Naive thymus-derived CD8-positive, alpha-beta T cell (primary cell): ENCODE measurements around the gene ATAD3A. TPM values are rescaled to one million over a fixed set of nuclear protein-coding genes. Genes with fewer than 3 reads are reported as not detected.

Experiments used
- ATAC-seq, 2 donors: fragments of 150-1000 bp; cut with Tn5 transposase in 1 of 2; sonication (Bioruptor Pico), chemical (Tn5 transposase) in 1 of 2; 1 replicate in 1 of 2; 2 replicates in 1 of 2; pipeline ENCODE4 v1.10.0; 2021; ENCODE audit warnings: mild to moderate bottlenecking in 2 of 2, moderate library complexity in 2 of 2
- POLR2A ChIA-PET: fragments of 350-600 bp; sonication (Branson Sonifier 250); formaldehyde crosslinking; loops from one replicate; lab custom pipeline; 2021; ENCODE audit warnings: antibody characterized with exemption; lab: Charles Lee
- DNase-seq, 10 donors: peaks; one replicate each; pipeline versions ENCODE4 v3.0.0 to v3.0.0-alpha.2; 2020 to 2022
- H3K27ac Mint-ChIP-seq, 10 donors: one replicate each; pipeline ENCODE4 v1.8.0; 2020 to 2022; ENCODE audit warnings: mild to moderate bottlenecking in 10 of 10, mixed read lengths in 10 of 10, moderate library complexity in 4 of 10, inconsistent platforms in 1 of 10
- H3K27me3 Mint-ChIP-seq, 5 donors: one replicate each; pipeline ENCODE4 v1.8.0; 2021 to 2022; ENCODE audit warnings: mixed read lengths in 5 of 5
- H3K36me3 Mint-ChIP-seq, 3 donors: one replicate each; pipeline ENCODE4 v1.8.0; 2020 to 2022; ENCODE audit warnings: mixed read lengths in 3 of 3, mild to moderate bottlenecking in 2 of 3, inconsistent platforms in 1 of 3
- H3K4me1 Mint-ChIP-seq, 4 donors: one replicate each; pipeline ENCODE4 v1.8.0; 2021 to 2022; ENCODE audit warnings: mixed read lengths in 4 of 4
- H3K4me3 Mint-ChIP-seq, 10 donors: one replicate each; pipeline ENCODE4 v1.8.0; 2020 to 2022; ENCODE audit warnings: mild to moderate bottlenecking in 10 of 10, mixed read lengths in 10 of 10, moderate library complexity in 6 of 10, inconsistent platforms in 1 of 10
- H3K9me3 Mint-ChIP-seq, 9 donors: one replicate each; pipeline ENCODE4 v1.8.0; 2020 to 2022; ENCODE audit warnings: mixed read lengths in 9 of 9, mild to moderate bottlenecking in 3 of 9, inconsistent platforms in 1 of 9, moderate library complexity in 1 of 9
- polyA plus RNA-seq, 3 donors: library from polyadenylated mRNA; unstranded; fragments of 300-500 nt; fragmentation: Illumina TruSeq; gene quantifications; one replicate each; pipeline ENCODE4 v1.2.3, GENCODE V29; 2021
- total RNA-seq, 8 experiments: library from RNA in 2 of 8; stranded (reverse) in 2 of 8; gene quantifications; one replicate each; pipeline ENCODE4 v1.2.3 and lab custom pipeline; 2021 to 2026

The ATAD3A gene
- total and polyA plus RNA-seq, 5 experiments from 2014 or later, result 7.7 to 27.5 (median 15.3) TPM

GRCh38 chr1:1537626-1538250 lies 25.8 kb downstream of the ATAD3A start:
- no peak overlapping the region for H3K27ac Mint-ChIP-seq
- H3K4me3 Mint-ChIP-seq, result peak overlapping the region in 4 of 10 donors; percentile 36 to 48 (median 42)
- DNase-seq (no peak), ATAC-seq (no peak)
- peaks cover 0 to under 1% (median 0%) of the 10 kb centered on the region in 9 donors for H3K9me3 Mint-ChIP-seq
- H3K36me3 Mint-ChIP-seq, result peaks cover 0 to 4% (median 2%) of the 10 kb centered on the region in 3 donors
- H3K4me1 Mint-ChIP-seq, result peaks cover 0 to 10% (median 5%) of the 10 kb centered on the region in 4 donors
- POLR2A ChIA-PET, result no interaction called here
- no peaks in the 10 kb centered on the region for H3K27me3 Mint-ChIP-seq

DNA sequence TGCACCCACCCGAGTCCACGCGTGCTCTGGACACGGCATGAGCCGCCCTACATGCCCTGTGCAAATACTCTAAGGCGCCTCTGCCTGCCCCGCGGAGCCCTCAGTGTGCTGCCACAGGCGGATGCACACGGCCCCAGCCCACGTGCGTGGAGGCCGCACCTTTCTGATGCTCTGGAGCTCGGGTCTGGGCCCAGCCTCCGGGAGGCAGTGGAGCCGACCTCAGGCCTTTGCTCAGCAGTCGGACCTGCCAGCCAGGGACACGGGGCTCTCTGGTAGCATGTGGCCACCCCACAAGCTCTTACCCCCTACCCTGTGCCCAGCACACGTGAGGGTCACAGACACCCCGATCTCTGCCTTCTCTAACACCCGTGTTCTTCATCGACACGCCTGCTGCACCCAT lies 26.4 kb downstream of the ATAD3A start:
- Mint-ChIP-seq H3K27me3 (no peaks in the 10 kb centered on the region), H3K4me3 (peak overlapping the region in 9 of 10 donors; percentile 16 to 74 (median 58)), H3K4me1 (peaks cover 0 to 10% (median 5%) of the 10 kb centered on the region in 4 donors), H3K9me3 (no peaks in the 10 kb centered on the region), H3K27ac (peak overlapping the region in 1 of 10 donors; percentile 36), H3K36me3 (peaks cover 0 to 4% (median 2%) of the 10 kb centered on the region in 3 donors)
- no peak for DNase-seq
- ATAC-seq, result no peak
- POLR2A ChIA-PET, result no interaction called here

DNA sequence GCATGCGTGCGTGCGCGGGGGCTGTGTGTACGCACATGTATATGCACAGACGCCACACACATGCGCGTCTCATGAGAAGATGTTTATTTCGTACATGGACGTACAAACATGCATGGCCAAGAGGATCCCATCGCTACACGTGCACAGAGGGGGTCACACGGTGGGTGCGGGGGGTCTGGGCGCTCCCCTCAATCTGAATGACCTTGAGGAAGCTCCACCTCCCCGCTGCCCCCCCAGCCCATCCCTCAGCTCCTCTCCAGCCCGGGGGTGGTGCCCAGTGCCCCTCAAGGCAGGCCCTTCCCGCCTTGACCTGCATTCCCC lies 27.0 kb downstream of the ATAD3A start:
- H3K4me3 Mint-ChIP-seq, result peak overlapping the region in 8 of 10 donors; percentile 14 to 74 (median 54)
- POLR2A ChIA-PET, result interaction anchor here (0.6 kb wide), 1 partner anchor 116 kb away, joined by 5 read pairs; no protein-coding TSS in a partner anchor
- ATAC-seq (no peak), DNase-seq (no peak)
- peaks cover 0 to 10% (median 5%) of the 10 kb centered on the region in 4 donors for H3K4me1 Mint-ChIP-seq
- H3K27ac Mint-ChIP-seq, result peak overlapping the region in 1 of 10 donors; percentile 40
- H3K36me3 Mint-ChIP-seq, result peaks cover 0 to 4% (median 2%) of the 10 kb centered on the region in 3 donors
- no peaks in the 10 kb centered on the region for H3K27me3 Mint-ChIP-seq
- no peaks in the 10 kb centered on the region for H3K9me3 Mint-ChIP-seq

DNA sequence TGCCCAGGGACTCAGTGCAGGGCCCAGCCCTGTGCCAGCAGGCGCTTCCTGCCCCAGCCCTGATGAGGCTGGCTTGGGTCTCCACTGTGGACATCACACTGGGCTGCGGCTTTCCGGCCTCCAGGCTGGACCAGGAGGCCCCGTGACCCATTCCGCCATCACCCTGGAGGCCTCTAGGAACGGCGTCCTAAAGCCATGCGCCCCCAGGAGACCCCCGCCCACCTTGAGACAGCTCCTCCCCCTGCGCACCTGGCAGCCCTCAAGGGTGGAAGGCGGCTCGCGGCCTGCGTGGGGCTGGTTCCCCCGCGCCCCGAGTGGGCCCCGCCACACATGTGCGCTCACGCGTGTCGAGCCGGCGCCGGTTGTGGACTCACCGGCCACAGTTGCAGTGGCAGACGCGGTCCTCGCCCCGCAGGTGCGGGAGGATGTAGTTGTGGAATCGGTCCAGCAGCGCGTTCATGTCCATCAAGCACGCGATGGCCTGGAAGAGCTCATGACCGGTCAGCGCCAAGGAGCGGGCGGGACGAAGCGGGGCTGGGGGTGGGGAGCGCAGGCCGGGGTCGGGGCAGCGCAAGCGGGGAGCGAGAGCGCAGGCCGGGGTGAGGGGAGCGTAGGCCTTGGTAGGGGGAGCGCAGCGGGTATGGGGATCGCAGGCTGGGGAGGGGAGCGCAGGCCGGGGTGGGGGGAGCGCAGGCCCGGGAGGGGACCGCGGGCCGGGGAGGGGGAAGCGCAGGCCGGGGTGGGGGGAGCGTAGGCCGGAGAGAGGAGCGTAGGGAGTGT lies 27.5 kb downstream of the ATAD3A start:
- H3K4me3 Mint-ChIP-seq, result peak overlapping the region in 9 of 10 donors; percentile 55 to 84 (median 74)
- peaks cover 0 to 10% (median 5%) of the 10 kb centered on the region in 4 donors for H3K4me1 Mint-ChIP-seq
- peak overlapping the region in 3 of 10 donors; percentile 55 to 88 (median 77) for H3K27ac Mint-ChIP-seq
- DNase-seq, result no peak
- peak; percentile 9 to 12 for ATAC-seq
- no peaks in the 10 kb centered on the region for H3K27me3 Mint-ChIP-seq
- no peaks in the 10 kb centered on the region for H3K9me3 Mint-ChIP-seq
- H3K36me3 Mint-ChIP-seq, result peaks cover 0 to 4% (median 2%) of the 10 kb centered on the region in 3 donors
- POLR2A ChIA-PET, result interaction anchor here (0.6 kb wide), 1 partner anchor 115 kb away, joined by 5 read pairs; no protein-coding TSS in a partner anchor

GRCh38 chr1:1540090-1540817 lies 28.3 kb downstream of the ATAD3A start, which contains the start of gene TMEM240:
Gene TMEM240, minus strand, starts transcription at chr1:1540624. Its CDS starts 278 bp downstream, at chr1:1540346.
- POLR2A ChIA-PET, result interaction anchor here (1.3 kb wide), 1 partner anchor 75 kb away, joined by 3 read pairs; the partner anchor contains the start of gene MIB2
- Mint-ChIP-seq H3K27me3 (no peaks in the 10 kb centered on the region), H3K4me3 (peak within 1 kb of the TSS; percentile 65 to 84 (median 74)), H3K27ac (peak within 1 kb of the TSS in 5 of 10 donors; percentile 28 to 89 (median 69)), H3K4me1 (peaks cover 0 to 13% (median 5%) of the 10 kb centered on the region in 4 donors), H3K9me3 (no peaks in the 10 kb centered on the region), H3K36me3 (peaks cover 0 to 4% (median 2%) of the 10 kb centered on the region in 3 donors)
- ATAC-seq, result peak; percentile 81 to 85
- peak; percentile 18 to 81 (median 46) for DNase-seq

GRCh38 chr1:1540818-1541628 lies 29.1 kb downstream of the ATAD3A start:
- ATAC-seq, result peak in 1 of 2 donors; percentile 7
- POLR2A ChIA-PET, result interaction anchor here (1.3 kb wide), 1 partner anchor 75 kb away, joined by 3 read pairs; the partner anchor contains the start of gene MIB2
- peak overlapping the region in 4 of 10 donors; percentile 28 to 89 (median 63) for H3K27ac Mint-ChIP-seq
- DNase-seq, result no peak
- peak overlapping the region in 9 of 10 donors; percentile 22 to 79 (median 70) for H3K4me3 Mint-ChIP-seq
- H3K36me3 Mint-ChIP-seq, result peaks cover 0 to 4% (median 2%) of the 10 kb centered on the region in 3 donors
- H3K4me1 Mint-ChIP-seq, result peaks cover 0 to 13% (median 6%) of the 10 kb centered on the region in 4 donors
- no peaks in the 10 kb centered on the region for H3K9me3 Mint-ChIP-seq
- no peaks in the 10 kb centered on the region for H3K27me3 Mint-ChIP-seq

DNA sequence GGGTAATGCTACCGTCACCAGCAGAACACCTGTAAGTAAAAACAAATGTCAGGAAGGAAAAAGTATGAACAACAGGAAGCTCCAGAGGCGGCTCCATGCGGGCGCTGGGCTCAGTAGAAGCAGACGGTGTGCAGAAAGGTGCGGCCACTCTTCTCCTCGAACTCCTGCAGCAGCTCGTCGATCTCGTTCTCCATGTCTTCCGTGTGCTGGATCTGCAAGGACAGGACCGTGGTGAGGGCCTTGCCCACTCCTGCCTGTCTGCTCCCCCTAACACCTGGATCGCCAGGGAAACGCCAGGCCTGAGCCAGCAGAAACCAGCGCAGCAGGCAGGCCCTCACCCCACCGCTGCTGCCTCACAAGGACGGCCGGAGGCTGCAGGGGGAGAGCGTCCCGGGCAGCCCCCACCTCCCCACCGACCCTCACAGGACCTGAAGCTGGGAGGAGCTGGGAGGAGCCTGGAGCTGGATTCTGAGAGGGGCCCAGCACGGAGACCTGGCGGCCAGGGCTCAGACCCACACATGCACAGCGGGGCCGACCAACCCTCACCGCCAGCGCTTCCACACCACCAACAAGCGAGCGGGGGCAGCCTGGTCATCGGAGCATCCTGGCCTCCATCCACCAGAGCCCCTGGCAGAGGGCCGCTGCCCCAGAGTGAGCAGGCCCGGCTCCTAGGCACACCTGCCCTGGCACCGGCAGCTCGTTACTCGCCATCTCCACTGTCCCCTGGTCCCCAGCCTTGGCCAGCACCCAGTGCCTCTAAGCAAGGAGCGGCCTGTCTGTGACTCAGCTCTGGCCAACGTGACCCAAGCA lies 30.2 kb downstream of the ATAD3A start:
- no peaks in the 10 kb centered on the region for H3K27me3 Mint-ChIP-seq
- no peaks in the 10 kb centered on the region for H3K9me3 Mint-ChIP-seq
- H3K27ac Mint-ChIP-seq, result peak overlapping the region in 6 of 10 donors; percentile 28 to 69 (median 63)
- ATAC-seq (no peak), DNase-seq (no peak)
- peak overlapping the region in 9 of 10 donors; percentile 51 to 79 (median 70) for H3K4me3 Mint-ChIP-seq
- POLR2A ChIA-PET, result interaction anchor here (1.3 kb wide), 1 partner anchor 73 kb away, joined by 3 read pairs; the partner anchor contains the start of gene MIB2
- H3K4me1 Mint-ChIP-seq, result peaks cover 0 to 14% (median 6%) of the 10 kb centered on the region in 4 donors
- H3K36me3 Mint-ChIP-seq, result peaks cover 0 to 4% (median 2%) of the 10 kb centered on the region in 3 donors

DNA sequence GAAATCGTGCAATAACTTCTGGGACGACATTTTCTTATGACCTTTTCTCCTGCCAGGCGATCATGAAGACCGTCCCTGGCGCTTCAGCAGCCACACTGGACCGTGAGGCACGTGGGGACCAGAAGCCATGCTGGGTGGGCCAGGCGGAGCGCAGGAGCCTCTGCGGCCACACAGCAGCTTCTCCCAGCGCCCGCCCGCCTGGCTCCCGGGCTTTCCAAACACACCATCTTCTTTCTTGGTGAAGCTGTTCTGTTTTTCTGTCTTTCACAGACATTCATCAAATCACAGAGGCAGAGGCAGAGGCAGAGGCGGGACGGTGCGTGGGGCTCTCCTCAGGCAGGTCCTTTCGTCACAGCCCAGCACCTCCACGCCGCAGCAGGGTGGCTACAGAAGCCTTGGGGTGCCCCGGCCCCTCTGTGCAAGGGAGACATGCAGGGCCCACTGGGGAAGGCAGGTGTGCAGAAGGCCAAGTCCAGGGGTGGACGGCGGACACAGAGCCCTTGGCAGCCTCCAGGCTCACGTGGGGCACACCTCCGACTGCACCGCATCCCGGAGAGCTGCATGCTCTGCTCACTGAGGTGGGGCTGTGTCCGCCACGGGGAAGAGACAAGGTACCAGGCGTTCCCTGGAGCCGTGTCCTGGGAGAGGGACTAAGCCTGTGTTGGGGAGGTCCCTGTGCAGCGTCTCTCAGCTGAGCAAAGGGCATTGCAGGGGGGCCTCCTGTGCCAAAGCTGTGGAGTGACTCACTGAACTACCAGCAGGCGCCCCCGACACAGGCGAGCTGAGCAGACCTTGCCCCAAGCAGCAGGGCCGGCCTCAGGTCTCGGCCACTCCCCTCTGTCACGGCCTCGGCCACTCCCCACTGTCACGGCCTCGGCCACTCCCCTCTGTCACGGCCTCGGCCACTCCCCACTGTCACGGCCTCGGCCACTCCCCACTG lies 31.1 kb downstream of the ATAD3A start:
- DNase-seq (no peak), ATAC-seq (no peak)
- Mint-ChIP-seq H3K9me3 (no peaks in the 10 kb centered on the region), H3K27me3 (no peaks in the 10 kb centered on the region), H3K4me1 (peaks cover 0 to 21% (median 6%) of the 10 kb centered on the region in 4 donors), H3K4me3 (peak overlapping the region in 6 of 10 donors; percentile 8 to 54 (median 30)), H3K27ac (peak overlapping the region in 4 of 10 donors; percentile 58 to 65 (median 63)), H3K36me3 (peaks cover 0 to 4% (median 2%) of the 10 kb centered on the region in 3 donors)
- POLR2A ChIA-PET, result interaction anchor here (0.5 kb wide), 1 partner anchor 24 kb away, joined by 3 read pairs; no protein-coding TSS in a partner anchor

- POLR2A ChIA-PET, result interaction anchor here (0.5 kb wide), 1 partner anchor 24 kb away, joined by 3 read pairs; no protein-coding TSS in a partner anchor
- Mint-ChIP-seq H3K9me3 (no peaks in the 10 kb centered on the region), H3K27ac (peak overlapping the region in 1 of 10 donors; percentile 59)
These were observed 31.7 kb downstream of the ATAD3A start for GRCh38 chr1:1543706-1544099.

DNA sequence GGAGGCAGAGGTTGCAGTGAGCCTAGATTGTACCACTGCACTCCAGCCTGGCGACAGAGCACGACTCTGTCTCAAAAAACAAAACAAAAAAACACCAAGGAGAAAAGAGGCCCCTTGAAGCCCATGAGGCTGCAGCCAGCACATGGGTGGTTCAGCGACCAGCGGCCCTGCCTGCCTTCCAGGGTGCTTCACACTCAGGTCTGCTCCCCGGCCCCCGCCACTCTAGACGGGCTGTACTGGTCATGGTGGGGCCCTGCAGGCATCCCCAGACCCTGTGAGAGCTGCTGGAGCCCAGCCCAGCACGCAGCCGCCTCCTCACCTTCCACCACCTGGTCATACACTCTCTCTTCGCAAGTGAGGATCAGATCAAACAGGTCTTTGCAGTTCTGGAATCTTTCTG lies 32.6 kb downstream of the ATAD3A start:
- no peak for ATAC-seq
- no peaks in the 10 kb centered on the region for H3K27me3 Mint-ChIP-seq
- H3K9me3 Mint-ChIP-seq, result no peaks in the 10 kb centered on the region
- H3K36me3 Mint-ChIP-seq, result peaks cover 0 to 4% (median 2%) of the 10 kb centered on the region in 3 donors
- peaks cover 0 to 21% (median under 1%) of the 10 kb centered on the region in 4 donors for H3K4me1 Mint-ChIP-seq
- peak overlapping the region in 1 of 10 donors; percentile 2 for H3K4me3 Mint-ChIP-seq
- H3K27ac Mint-ChIP-seq, result peak overlapping the region in 1 of 10 donors; percentile 49
- no peak for DNase-seq
- POLR2A ChIA-PET, result no interaction called here

More at GRCh38 chr1:1543706-1544099, 31.7 kb downstream of the ATAD3A start:
- peaks cover 0 to 4% (median 2%) of the 10 kb centered on the region in 3 donors for H3K36me3 Mint-ChIP-seq
- no peaks in the 10 kb centered on the region for H3K27me3 Mint-ChIP-seq
- no peak for ATAC-seq
- peak overlapping the region in 1 of 10 donors; percentile 47 for H3K4me3 Mint-ChIP-seq
- H3K4me1 Mint-ChIP-seq, result peaks cover 0 to 20% (median 4%) of the 10 kb centered on the region in 4 donors
- no peak for DNase-seq
